K562 (cell line): ENCODE measurements around the gene RAG2.

ENCODE experiments used
- ATF1 ChIP-seq, 2 experiments: fragments of 450-650 bp in 1 of 2; IDR thresholded peaks; 2 replicates each; pipeline ENCODE4 v1.6.1; 2016; ENCODE audit warnings: missing compliant biosample characterization in 1 of 2, missing genetic modification characterization in 1 of 2
- CEBPB ChIP-seq: fragments of 450-650 bp; IDR thresholded peaks from 2 replicates; pipeline ENCODE4 v1.6.1; 2016; ENCODE audit warnings: missing genetic modification characterization, missing compliant biosample characterization
- NFIC ChIP-seq: fragments of 450-650 bp; IDR thresholded peaks from 2 replicates; pipeline ENCODE4 v1.6.1; 2017; ENCODE audit warnings: mild to moderate bottlenecking, inconsistent platforms
- TAF15 ChIP-seq: fragments of 200-400 bp; formaldehyde crosslinking; IDR thresholded peaks from 2 replicates; pipeline ENCODE4 v1.6.1; 2017; ENCODE audit warnings: mild to moderate bottlenecking, low read depth, low read length, moderate library complexity
- TBL1XR1 ChIP-seq, 2 experiments: IDR thresholded peaks; 2 replicates each; pipeline ENCODE4 v1.6.1; 2012; ENCODE audit warnings: improper control_type of control experiment in 2 of 2, low read length in 2 of 2, mild to moderate bottlenecking in 1 of 2
- ZNF174 ChIP-seq: fragments of 250-450 bp; sonication (Bioruptor Pico); IDR thresholded peaks from 2 replicates; pipeline ENCODE4 v1.4.0; 2020; ENCODE audit warnings: mild to moderate bottlenecking
- ZNF347 ChIP-seq: fragments of 450-650 bp; formaldehyde crosslinking; IDR thresholded peaks from 2 replicates; pipeline ENCODE4 v1.4.0; 2020; ENCODE audit warnings: low read depth, mild to moderate bottlenecking, moderate library complexity
- ZSCAN32 ChIP-seq: fragments of 450-650 bp; formaldehyde crosslinking; IDR thresholded peaks from 2 replicates; pipeline ENCODE4 v1.4.0; 2020; ENCODE audit warnings: mild to moderate bottlenecking, moderate library complexity
- TF ChIP-seq, protein P1 (sequence below), 3 experiments: IDR thresholded peaks in 2 of 3; conservative IDR thresholded peaks in 1 of 3; 2 replicates each; pipeline ENCODE4 v1.5.1; 2011 to 2012; ENCODE audit warnings: low read length in 3 of 3, mild to moderate bottlenecking in 3 of 3, control low read depth in 2 of 3, improper control_type of control experiment in 1 of 3, inconsistent platforms in 1 of 3, low read depth in 1 of 3, mixed read lengths in 1 of 3, moderate library complexity in 1 of 3; ENCODE audit not compliant: insufficient read depth in 2 of 3

DNA sequence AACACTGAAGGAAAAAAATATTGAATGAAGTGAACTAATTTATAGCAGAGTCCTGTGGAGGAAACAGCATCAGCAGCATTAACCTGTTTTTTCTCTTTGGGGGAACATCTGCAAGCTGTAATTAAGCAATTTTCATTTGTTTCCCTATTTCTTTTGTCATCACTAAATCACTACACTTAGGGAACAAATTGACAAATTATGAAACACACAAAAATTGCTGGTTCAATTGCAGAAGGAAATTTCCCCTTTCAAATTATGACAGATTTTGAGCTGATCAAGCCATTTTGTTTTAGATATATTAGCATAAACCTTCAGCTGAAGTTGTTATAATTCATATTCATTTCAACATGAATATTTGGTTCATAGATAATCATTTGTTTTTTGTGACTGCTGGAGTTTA is 22.2 kb upstream of the RAG2 start:
- TF ChIP-seq, protein P1, sequence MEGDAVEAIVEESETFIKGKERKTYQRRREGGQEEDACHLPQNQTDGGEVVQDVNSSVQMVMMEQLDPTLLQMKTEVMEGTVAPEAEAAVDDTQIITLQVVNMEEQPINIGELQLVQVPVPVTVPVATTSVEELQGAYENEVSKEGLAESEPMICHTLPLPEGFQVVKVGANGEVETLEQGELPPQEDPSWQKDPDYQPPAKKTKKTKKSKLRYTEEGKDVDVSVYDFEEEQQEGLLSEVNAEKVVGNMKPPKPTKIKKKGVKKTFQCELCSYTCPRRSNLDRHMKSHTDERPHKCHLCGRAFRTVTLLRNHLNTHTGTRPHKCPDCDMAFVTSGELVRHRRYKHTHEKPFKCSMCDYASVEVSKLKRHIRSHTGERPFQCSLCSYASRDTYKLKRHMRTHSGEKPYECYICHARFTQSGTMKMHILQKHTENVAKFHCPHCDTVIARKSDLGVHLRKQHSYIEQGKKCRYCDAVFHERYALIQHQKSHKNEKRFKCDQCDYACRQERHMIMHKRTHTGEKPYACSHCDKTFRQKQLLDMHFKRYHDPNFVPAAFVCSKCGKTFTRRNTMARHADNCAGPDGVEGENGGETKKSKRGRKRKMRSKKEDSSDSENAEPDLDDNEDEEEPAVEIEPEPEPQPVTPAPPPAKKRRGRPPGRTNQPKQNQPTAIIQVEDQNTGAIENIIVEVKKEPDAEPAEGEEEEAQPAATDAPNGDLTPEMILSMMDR (IDR thresholded peaks at IDR 0.05 in 2 of 3, conservative IDR thresholded peaks at IDR 0.05 in 1 of 3; ENCODE audit: insufficient read depth in 2 of 3, low read depth in 1 of 3, low read length in 3 of 3): no peak
- TF ChIP-seq ZNF174 (CRISPR knock-in tag): no peak
- TF ChIP-seq ZNF347: no peak
- TF ChIP-seq TBL1XR1 (IDR thresholded peaks at IDR 0.05; ENCODE audit: low read length in 2 of 2): no peak
- no peak for TF ChIP-seq CEBPB (tag)
- no peak for TF ChIP-seq ZSCAN32 (CRISPR knock-in tag)
- no peak for TF ChIP-seq ATF1 (CRISPR knock-in tag; IDR thresholded peaks at IDR 0.05)
- TF ChIP-seq ATF1 (tag; IDR thresholded peaks at IDR 0.05): no peak
- TF ChIP-seq TAF15: no peak
- no peak for TF ChIP-seq NFIC
